HG03469 (cell line): ENCODE measurements around the gene PLEKHH1.
"Not testable (repeated sequence)": the region's sequence is repeated elsewhere in the genome, so short reads cannot be mapped to it uniquely, and the experiment has no call there.

Experiments used
- ATAC-seq: cut with Tn5 transposase; IDR thresholded peaks from one replicate; pipeline ENCODE4 v1.9.1; 2021; ENCODE audit warnings: mild to moderate bottlenecking, moderate library complexity, moderate number of reproducible peaks; ENCODE audit not compliant: unreplicated experiment

PLEKHH1 gene

GRCh38 chr14:67620217-67620785 lies 87.2 kb downstream of the PLEKHH1 start:
- ATAC-seq = no peak

- no peak for ATAC-seq
Observed at GRCh38 chr14:67622675-67623074, 89.6 kb downstream of the PLEKHH1 start.

- ATAC-seq = no peak
Observed at GRCh38 chr14:67623114-67623513, 90.0 kb downstream of the PLEKHH1 start.

GRCh38 chr14:67626131-67626530 lies 93.0 kb downstream of the PLEKHH1 start:
- not testable (repeated sequence) for ATAC-seq

- ATAC-seq = no peak
Observed at GRCh38 chr14:67627519-67627918, 94.4 kb downstream of the PLEKHH1 start.

GRCh38 chr14:67630186-67630585 lies 97.1 kb downstream of the PLEKHH1 start:
- ATAC-seq = no peak

- ATAC-seq = no peak
Observed at GRCh38 chr14:67630938-67631337, 97.8 kb downstream of the PLEKHH1 start.

GRCh38 chr14:67633451-67634147 lies 100.5 kb downstream of the PLEKHH1 start:
- no peak for ATAC-seq

GRCh38 chr14:67636361-67636919 lies 103.3 kb downstream of the PLEKHH1 start:
- ATAC-seq = no peak

GRCh38 chr14:67638642-67639041 lies 105.6 kb downstream of the PLEKHH1 start:
- no peak for ATAC-seq
